Loucy (cell line): ENCODE results near the gene WFDC11.

Source experiments
- CTCF ChIP-seq: fragments of 200-600 bp; sonication (generic); conservative IDR thresholded peaks from 2 replicates; pipeline ENCODE4 v1.5.1; 2014; ENCODE audit warnings: mild to moderate bottlenecking, antibody characterized with exemption, low read length
- EZH2phosphoT487 ChIP-seq: fragments of 200-600 bp; IDR thresholded peaks from 2 replicates; pipeline ENCODE4 v1.6.1; 2018; ENCODE audit warnings: antibody characterized with exemption, mild to moderate bottlenecking, moderate library complexity, borderline replicate concordance

- TF ChIP-seq CTCF (no peak), EZH2phosphoT487 (no peak)
Observed at GRCh38 chr20:45612314-45612713, 57.7 kb downstream of the WFDC11 start.
